ENCODE results near the gene OR2AE1. TPM values are rescaled to one million over a fixed set of nuclear protein-coding genes. Genes with fewer than 3 reads are reported as not detected.
"Not testable (repeated sequence)": the region's sequence is repeated elsewhere in the genome, so short reads cannot be mapped to it uniquely, and the experiment has no call there.

Gene OR2AE1
- total RNA-seq, 1 experiment from 2014 or later: not detected

DNA sequence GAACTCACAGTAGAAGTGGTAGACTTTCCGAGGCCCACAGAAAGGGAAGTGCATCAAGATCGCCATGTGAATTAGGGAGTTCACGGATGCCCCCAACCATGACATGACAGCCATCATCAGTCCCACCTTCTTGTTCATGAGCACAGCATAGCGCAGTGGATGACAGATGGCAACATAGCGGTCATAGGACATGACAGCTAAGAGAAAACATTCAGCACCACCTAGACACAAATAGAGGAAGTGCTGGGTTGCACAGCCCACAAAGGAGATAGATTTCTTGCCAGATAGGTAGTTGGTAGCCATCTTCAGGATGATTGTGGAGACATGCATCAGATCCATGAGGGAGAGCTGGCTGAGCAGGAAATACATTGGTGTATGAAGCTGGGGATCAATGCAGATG is 342 bp downstream of the OR2AE1 start:
- no peaks in the 10 kb centered on the region for H3K4me1 Mint-ChIP-seq (ENCODE audit: insufficient read depth, unreplicated experiment)
- TF ChIP-seq, protein P1, sequence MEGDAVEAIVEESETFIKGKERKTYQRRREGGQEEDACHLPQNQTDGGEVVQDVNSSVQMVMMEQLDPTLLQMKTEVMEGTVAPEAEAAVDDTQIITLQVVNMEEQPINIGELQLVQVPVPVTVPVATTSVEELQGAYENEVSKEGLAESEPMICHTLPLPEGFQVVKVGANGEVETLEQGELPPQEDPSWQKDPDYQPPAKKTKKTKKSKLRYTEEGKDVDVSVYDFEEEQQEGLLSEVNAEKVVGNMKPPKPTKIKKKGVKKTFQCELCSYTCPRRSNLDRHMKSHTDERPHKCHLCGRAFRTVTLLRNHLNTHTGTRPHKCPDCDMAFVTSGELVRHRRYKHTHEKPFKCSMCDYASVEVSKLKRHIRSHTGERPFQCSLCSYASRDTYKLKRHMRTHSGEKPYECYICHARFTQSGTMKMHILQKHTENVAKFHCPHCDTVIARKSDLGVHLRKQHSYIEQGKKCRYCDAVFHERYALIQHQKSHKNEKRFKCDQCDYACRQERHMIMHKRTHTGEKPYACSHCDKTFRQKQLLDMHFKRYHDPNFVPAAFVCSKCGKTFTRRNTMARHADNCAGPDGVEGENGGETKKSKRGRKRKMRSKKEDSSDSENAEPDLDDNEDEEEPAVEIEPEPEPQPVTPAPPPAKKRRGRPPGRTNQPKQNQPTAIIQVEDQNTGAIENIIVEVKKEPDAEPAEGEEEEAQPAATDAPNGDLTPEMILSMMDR (IDR thresholded peaks at IDR 0.05; ENCODE audit: unreplicated experiment): no peak
- intact Hi-C loops (cut with micrococcal nuclease): no loop called here
- no peaks in the 10 kb centered on the region for H3K9me3 Mint-ChIP-seq (ENCODE audit: unreplicated experiment)
- no peak overlapping the region for H3K27ac Mint-ChIP-seq (ENCODE audit: low read depth, unreplicated experiment)
- DNase-seq (ENCODE audit: unreplicated experiment): no peak
- no peak overlapping the region for H3K4me3 Mint-ChIP-seq (ENCODE audit: unreplicated experiment)
- no peaks in the 10 kb centered on the region for H3K36me3 Mint-ChIP-seq (ENCODE audit: insufficient read depth, unreplicated experiment)
- ChIA-PET POLR2A (no interaction called here), CTCF (interaction anchor here (0.5 to 0.6 kb wide), 2 partner anchors 8 to 242 kb away, joined by 3 read pairs; no protein-coding TSS in a partner anchor)
- BruUV-seq (replicated peaks): no TSS peak
- no peaks in the 10 kb centered on the region for H3K27me3 Mint-ChIP-seq (ENCODE audit: insufficient read depth, unreplicated experiment)

DNA sequence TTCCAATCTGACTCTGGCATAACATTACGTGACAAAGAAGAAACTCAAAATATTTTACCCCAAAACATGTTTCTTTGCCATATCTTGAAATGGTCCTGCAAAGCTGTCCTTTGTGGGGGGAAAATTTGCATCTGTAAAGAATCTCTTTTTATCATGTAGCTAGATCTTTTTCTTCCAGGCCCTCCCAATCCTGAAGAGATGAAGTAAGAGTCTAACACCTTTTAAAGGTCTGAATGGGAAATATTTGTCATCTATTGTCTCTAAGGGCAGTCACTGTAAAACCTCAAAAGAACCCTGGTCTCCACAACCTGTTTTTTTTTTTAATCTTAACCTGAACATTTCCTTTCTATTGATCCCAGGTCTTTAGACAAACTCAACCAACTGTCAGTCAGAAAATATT is 8.6 kb downstream of the OR2AE1 start:
- Mint-ChIP-seq H3K36me3 (ENCODE audit: insufficient read depth, unreplicated experiment) (no peaks in the 10 kb centered on the region), H3K27me3 (ENCODE audit: insufficient read depth, unreplicated experiment) (no peaks in the 10 kb centered on the region), H3K4me1 (ENCODE audit: insufficient read depth, unreplicated experiment) (no peaks in the 10 kb centered on the region), H3K27ac (ENCODE audit: low read depth, unreplicated experiment) (no peak overlapping the region), H3K4me3 (ENCODE audit: unreplicated experiment) (no peak overlapping the region), H3K9me3 (ENCODE audit: unreplicated experiment) (no peaks in the 10 kb centered on the region)
- POLR2A ChIA-PET: interaction anchor here (0.7 kb wide), 1 partner anchor 107 kb away, joined by 4 read pairs; no protein-coding TSS in a partner anchor
- no peak for DNase-seq (ENCODE audit: unreplicated experiment)
- intact Hi-C loops (cut with micrococcal nuclease): no loop called here
- CTCF ChIA-PET: no interaction called here
- TF ChIP-seq, protein P1 (IDR thresholded peaks at IDR 0.05; ENCODE audit: unreplicated experiment): no peak
- BruUV-seq (replicated peaks): no TSS peak

DNA sequence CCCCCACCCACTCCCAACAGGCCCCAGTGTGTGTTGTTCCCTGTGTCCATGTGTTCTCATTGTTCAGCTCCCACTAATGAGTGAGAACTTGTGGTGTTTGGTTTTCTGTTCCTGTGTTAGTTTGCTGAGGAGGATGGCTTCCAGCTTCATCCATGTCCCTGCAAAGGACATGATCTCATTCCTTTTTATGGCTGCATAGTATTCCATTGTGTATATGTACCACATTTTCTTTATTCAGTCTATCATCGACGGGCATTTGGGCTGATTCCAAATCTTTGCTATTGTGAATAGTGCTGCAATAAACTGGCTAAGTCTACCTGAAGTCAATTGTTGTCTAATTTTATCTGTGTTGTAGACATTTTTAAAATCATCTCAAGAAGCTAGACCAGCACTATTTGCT is 9.4 kb downstream of the OR2AE1 start:
- H3K36me3 Mint-ChIP-seq (ENCODE audit: insufficient read depth, unreplicated experiment); H3K4me1 Mint-ChIP-seq (ENCODE audit: insufficient read depth, unreplicated experiment); H3K27me3 Mint-ChIP-seq (ENCODE audit: insufficient read depth, unreplicated experiment); BruUV-seq (replicated peaks); H3K9me3 Mint-ChIP-seq (ENCODE audit: unreplicated experiment); H3K27ac Mint-ChIP-seq (ENCODE audit: low read depth, unreplicated experiment); intact Hi-C loops (cut with micrococcal nuclease); H3K4me3 Mint-ChIP-seq (ENCODE audit: unreplicated experiment); DNase-seq (ENCODE audit: unreplicated experiment): not testable (repeated sequence)
- POLR2A ChIA-PET: interaction anchor here (0.7 kb wide), 1 partner anchor 108 kb away, joined by 4 read pairs; no protein-coding TSS in a partner anchor
- CTCF ChIA-PET: interaction anchor here (0.9 kb wide), 1 partner anchor 120 kb away, joined by 3 read pairs; no protein-coding TSS in a partner anchor

DNA sequence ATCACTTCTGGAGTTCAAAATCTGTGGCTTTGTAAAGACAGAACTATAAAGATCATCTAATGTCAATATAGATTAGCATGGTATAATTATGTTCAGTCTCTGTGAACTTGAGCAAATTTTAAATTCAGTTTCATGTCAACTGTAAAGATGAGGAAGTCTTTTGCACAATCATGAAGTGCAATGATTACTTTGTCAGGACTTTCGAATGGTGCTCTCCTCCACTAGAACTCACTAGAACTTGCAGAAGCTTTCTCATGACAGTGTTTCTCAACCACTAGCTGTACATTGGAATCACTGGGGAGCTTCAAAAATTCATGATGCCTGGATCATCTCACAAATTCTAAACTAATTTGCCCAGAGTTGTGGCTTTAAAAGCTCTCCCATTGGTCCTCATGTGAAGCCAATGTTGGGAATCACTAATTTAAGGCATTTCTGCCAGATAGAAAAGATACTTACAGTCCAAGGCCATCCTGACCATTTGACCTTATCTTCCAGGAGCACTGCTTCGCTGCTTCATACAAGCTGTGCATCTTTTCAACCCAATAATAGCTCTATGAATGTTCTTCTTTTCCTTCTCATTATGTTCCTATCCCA is 12.9 kb downstream of the OR2AE1 start:
- no peaks in the 10 kb centered on the region for H3K36me3 Mint-ChIP-seq (ENCODE audit: insufficient read depth, unreplicated experiment)
- no peaks in the 10 kb centered on the region for H3K9me3 Mint-ChIP-seq (ENCODE audit: unreplicated experiment)
- no peak overlapping the region for H3K27ac Mint-ChIP-seq (ENCODE audit: low read depth, unreplicated experiment)
- intact Hi-C loops (cut with micrococcal nuclease): no loop called here
- no peaks in the 10 kb centered on the region for H3K27me3 Mint-ChIP-seq (ENCODE audit: insufficient read depth, unreplicated experiment)
- no peak overlapping the region for H3K4me3 Mint-ChIP-seq (ENCODE audit: unreplicated experiment)
- TF ChIP-seq, protein P1 (IDR thresholded peaks at IDR 0.05; ENCODE audit: unreplicated experiment): no peak
- BruUV-seq (replicated peaks): no TSS peak
- peaks cover 14% of the 10 kb centered on the region for H3K4me1 Mint-ChIP-seq (ENCODE audit: insufficient read depth, unreplicated experiment)
- no peak for DNase-seq (ENCODE audit: unreplicated experiment)
- ChIA-PET POLR2A (no interaction called here), CTCF (interaction anchor here (1.2 to 1.4 kb wide), 2 partner anchors 17 to 86 kb away, joined by 3 to 6 read pairs; no protein-coding TSS in a partner anchor)

All from MCF 10A (cell line).